ENCODE measurements around the gene WBP2. TPM values are rescaled to one million over a fixed set of nuclear protein-coding genes. Genes with fewer than 3 reads are reported as not detected.

Gene WBP2
- total and polyA plus RNA-seq, 10 of the 15 experiments (the other 5 are each of a cell fraction or from before 2014, with no cell fraction given), result 1.5 to 57.3 (median 27.5) TPM

Other genes starting within 250 kb of the WBP2 start
Only the 7 nearest of the 19 such genes appear.
- gene GALK1, start 90.1 kb downstream of the WBP2 start, total RNA-seq (2014; rRNA removed), result 32.6 and 43.2 TPM in 2 replicates
- gene GALK1, start 90.1 kb downstream of the WBP2 start, total RNA-seq (2014; rRNA removed; fragmentation: Illumina TruSeq; extraction: Trizol), result 8.7 and 9.2 TPM in 2 replicates
- gene GALK1, start 90.1 kb downstream of the WBP2 start, total RNA-seq (2021), result 38.5 and 41.1 TPM in 2 replicates
- 4.0 and 8.4 TPM in 2 replicates for gene GALK1, start 90.1 kb downstream of the WBP2 start, polyA plus RNA-seq (2011; rRNA removed)
- gene GALK1, start 90.1 kb downstream of the WBP2 start, polyA plus RNA-seq (2014; fragmentation: Illumina TruSeq; extraction: Trizol), result 0.25 and 3.6 TPM in 2 replicates
- 1 to 10 TPM in 1 of 2 experiments, under 1 TPM in 1; 0.21 to 5.9 TPM for gene GALK1, start 90.1 kb downstream of the WBP2 start, polyA plus RNA-seq (2014; fragmentation: Nextera tagmentation; extraction: Ambion mirVana)
- gene GALK1, start 90.1 kb downstream of the WBP2 start, polyA plus RNA-seq (2014; rRNA removed), result 34.2 and 40.8 TPM in 2 replicates
- gene GALK1, start 90.1 kb downstream of the WBP2 start, polyA plus RNA-seq (2016; fragmentation: Nextera tagmentation; extraction: Ambion mirVana), result 10 to 100 TPM; 38.1 to 43.8 TPM
- 26.7 and 32.6 TPM in 2 replicates for gene UNK, start 70.5 kb downstream of the WBP2 start, total RNA-seq (2014; rRNA removed)
- gene UNK, start 70.5 kb downstream of the WBP2 start, total RNA-seq (2014; rRNA removed; fragmentation: Illumina TruSeq; extraction: Trizol), result 23.8 and 25.9 TPM in 2 replicates
- 32.2 and 34.5 TPM in 2 replicates for gene UNK, start 70.5 kb downstream of the WBP2 start, total RNA-seq (2021)
- gene UNK, start 70.5 kb downstream of the WBP2 start, polyA plus RNA-seq (2011; rRNA removed), result 30.8 and 33.2 TPM in 2 replicates
- 25.2 and 26.9 TPM in 2 replicates for gene UNK, start 70.5 kb downstream of the WBP2 start, polyA plus RNA-seq (2014; fragmentation: Illumina TruSeq; extraction: Trizol)
- gene UNK, start 70.5 kb downstream of the WBP2 start, polyA plus RNA-seq (2014; fragmentation: Nextera tagmentation; extraction: Ambion mirVana), result 10 to 100 TPM in 1 of 2 experiments, 1 to 10 TPM in 1; 8.9 to 11.9 TPM
- gene UNK, start 70.5 kb downstream of the WBP2 start, polyA plus RNA-seq (2014; rRNA removed), result 29.7 and 31.1 TPM in 2 replicates
- 10 to 100 TPM; 27.6 to 27.8 TPM for gene UNK, start 70.5 kb downstream of the WBP2 start, polyA plus RNA-seq (2016; fragmentation: Nextera tagmentation; extraction: Ambion mirVana)
- gene UNC13D, start 10.9 kb downstream of the WBP2 start, total RNA-seq (2014; rRNA removed), result 37.9 and 45.2 TPM in 2 replicates
- gene UNC13D, start 10.9 kb downstream of the WBP2 start, total RNA-seq (2014; rRNA removed; fragmentation: Illumina TruSeq; extraction: Trizol), result 10.0 and 10.3 TPM in 2 replicates
- gene UNC13D, start 10.9 kb downstream of the WBP2 start, total RNA-seq (2021), result 58.6 and 63.9 TPM in 2 replicates
- gene UNC13D, start 10.9 kb downstream of the WBP2 start, polyA plus RNA-seq (2011; rRNA removed), result 9.2 and 15.5 TPM in 2 replicates
- 4.0 and 14.4 TPM in 2 replicates for gene UNC13D, start 10.9 kb downstream of the WBP2 start, polyA plus RNA-seq (2014; fragmentation: Illumina TruSeq; extraction: Trizol)
- 1 to 10 TPM in 1 of 2 experiments, under 1 TPM in 1; 0.32 to 1.6 TPM for gene UNC13D, start 10.9 kb downstream of the WBP2 start, polyA plus RNA-seq (2014; fragmentation: Nextera tagmentation; extraction: Ambion mirVana)
- 37.1 and 46.0 TPM in 2 replicates for gene UNC13D, start 10.9 kb downstream of the WBP2 start, polyA plus RNA-seq (2014; rRNA removed)
- gene UNC13D, start 10.9 kb downstream of the WBP2 start, polyA plus RNA-seq (2016; fragmentation: Nextera tagmentation; extraction: Ambion mirVana), result 10 to 100 TPM; 34.9 to 37.4 TPM
- gene TRIM47, start 23.2 kb upstream of the WBP2 start, total RNA-seq (2014; rRNA removed), result 9.6 and 9.8 TPM in 2 replicates
- gene TRIM47, start 23.2 kb upstream of the WBP2 start, total RNA-seq (2014; rRNA removed; fragmentation: Illumina TruSeq; extraction: Trizol), result 3.7 and 4.3 TPM in 2 replicates
- gene TRIM47, start 23.2 kb upstream of the WBP2 start, total RNA-seq (2021), result 8.6 and 9.8 TPM in 2 replicates
- 0.12 and 0.35 TPM in 2 replicates for gene TRIM47, start 23.2 kb upstream of the WBP2 start, polyA plus RNA-seq (2011; rRNA removed)
- gene TRIM47, start 23.2 kb upstream of the WBP2 start, polyA plus RNA-seq (2014; fragmentation: Illumina TruSeq; extraction: Trizol), result 0.84 and 4.6 TPM in 2 replicates
- gene TRIM47, start 23.2 kb upstream of the WBP2 start, polyA plus RNA-seq (2014; fragmentation: Nextera tagmentation; extraction: Ambion mirVana), result 1 to 10 TPM in 1 of 2 experiments, under 1 TPM in 1; 0.79 to 1.8 TPM
- gene TRIM47, start 23.2 kb upstream of the WBP2 start, polyA plus RNA-seq (2014; rRNA removed), result 8.4 and 11.3 TPM in 2 replicates
- gene TRIM47, start 23.2 kb upstream of the WBP2 start, polyA plus RNA-seq (2016; fragmentation: Nextera tagmentation; extraction: Ambion mirVana), result 1 to 10 TPM; 6.1 to 9.7 TPM
- gene TRIM65, start 41.6 kb upstream of the WBP2 start, total RNA-seq (2014; rRNA removed), result 21.0 and 26.0 TPM in 2 replicates
- gene TRIM65, start 41.6 kb upstream of the WBP2 start, total RNA-seq (2014; rRNA removed; fragmentation: Illumina TruSeq; extraction: Trizol), result 10.1 and 11.6 TPM in 2 replicates
- 21.8 and 23.0 TPM in 2 replicates for gene TRIM65, start 41.6 kb upstream of the WBP2 start, total RNA-seq (2021)
- gene TRIM65, start 41.6 kb upstream of the WBP2 start, polyA plus RNA-seq (2011; rRNA removed), result 3.9 and 6.0 TPM in 2 replicates
- 7.2 and 10.0 TPM in 2 replicates for gene TRIM65, start 41.6 kb upstream of the WBP2 start, polyA plus RNA-seq (2014; fragmentation: Illumina TruSeq; extraction: Trizol)
- 1 to 10 TPM; 1.4 to 3.8 TPM for gene TRIM65, start 41.6 kb upstream of the WBP2 start, polyA plus RNA-seq (2014; fragmentation: Nextera tagmentation; extraction: Ambion mirVana)
- gene TRIM65, start 41.6 kb upstream of the WBP2 start, polyA plus RNA-seq (2014; rRNA removed), result 18.8 and 19.5 TPM in 2 replicates
- gene TRIM65, start 41.6 kb upstream of the WBP2 start, polyA plus RNA-seq (2016; fragmentation: Nextera tagmentation; extraction: Ambion mirVana), result 10 to 100 TPM in 1 of 2 experiments, 1 to 10 TPM in 1; 3.2 to 16.2 TPM
- gene MRPL38, start 49.5 kb upstream of the WBP2 start, total RNA-seq (2014; rRNA removed), result 39.3 and 43.8 TPM in 2 replicates
- gene MRPL38, start 49.5 kb upstream of the WBP2 start, total RNA-seq (2014; rRNA removed; fragmentation: Illumina TruSeq; extraction: Trizol), result 49.3 and 52.1 TPM in 2 replicates
- 145 and 161 TPM in 2 replicates for gene MRPL38, start 49.5 kb upstream of the WBP2 start, total RNA-seq (2021)
- 21.8 and 54.1 TPM in 2 replicates for gene MRPL38, start 49.5 kb upstream of the WBP2 start, polyA plus RNA-seq (2011; rRNA removed)
- gene MRPL38, start 49.5 kb upstream of the WBP2 start, polyA plus RNA-seq (2014; fragmentation: Illumina TruSeq; extraction: Trizol), result 13.1 and 44.1 TPM in 2 replicates
- 10 to 100 TPM in 1 of 2 experiments, 1 to 10 TPM in 1; 6.6 to 20.1 TPM for gene MRPL38, start 49.5 kb upstream of the WBP2 start, polyA plus RNA-seq (2014; fragmentation: Nextera tagmentation; extraction: Ambion mirVana)
- 76.9 and 84.1 TPM in 2 replicates for gene MRPL38, start 49.5 kb upstream of the WBP2 start, polyA plus RNA-seq (2014; rRNA removed)
- 100 to 1,000 TPM; 204 to 205 TPM for gene MRPL38, start 49.5 kb upstream of the WBP2 start, polyA plus RNA-seq (2016; fragmentation: Nextera tagmentation; extraction: Ambion mirVana)
- 11.2 and 13.3 TPM in 2 replicates for gene FBF1, start 85.7 kb upstream of the WBP2 start, total RNA-seq (2014; rRNA removed)
- gene FBF1, start 85.7 kb upstream of the WBP2 start, total RNA-seq (2014; rRNA removed; fragmentation: Illumina TruSeq; extraction: Trizol), result 5.8 and 6.5 TPM in 2 replicates
- 10.4 and 11.3 TPM in 2 replicates for gene FBF1, start 85.7 kb upstream of the WBP2 start, total RNA-seq (2021)
- gene FBF1, start 85.7 kb upstream of the WBP2 start, polyA plus RNA-seq (2011; rRNA removed), result 0.88 and 2.2 TPM in 2 replicates
- 1.2 and 4.2 TPM in 2 replicates for gene FBF1, start 85.7 kb upstream of the WBP2 start, polyA plus RNA-seq (2014; fragmentation: Illumina TruSeq; extraction: Trizol)
- under 1 TPM; 0.29 to 0.35 TPM for gene FBF1, start 85.7 kb upstream of the WBP2 start, polyA plus RNA-seq (2014; fragmentation: Nextera tagmentation; extraction: Ambion mirVana)
- gene FBF1, start 85.7 kb upstream of the WBP2 start, polyA plus RNA-seq (2014; rRNA removed), result 10.1 and 10.7 TPM in 2 replicates
- 10 to 100 TPM in 1 of 2 experiments, 1 to 10 TPM in 1; 8.1 to 15.0 TPM for gene FBF1, start 85.7 kb upstream of the WBP2 start, polyA plus RNA-seq (2016; fragmentation: Nextera tagmentation; extraction: Ambion mirVana)

Measured in GM12878 (cell line).